ENCODE measurements around the gene ASH1L. TPM values are rescaled to one million over a fixed set of nuclear protein-coding genes. Genes with fewer than 3 reads are reported as not detected.
"Not testable (repeated sequence)": the region's sequence is repeated elsewhere in the genome, so short reads cannot be mapped to it uniquely, and the experiment has no call there.

The ASH1L gene
- total and polyA plus RNA-seq, 2 donors from 2014 or later = 4.2 to 68.5 TPM

DNA sequence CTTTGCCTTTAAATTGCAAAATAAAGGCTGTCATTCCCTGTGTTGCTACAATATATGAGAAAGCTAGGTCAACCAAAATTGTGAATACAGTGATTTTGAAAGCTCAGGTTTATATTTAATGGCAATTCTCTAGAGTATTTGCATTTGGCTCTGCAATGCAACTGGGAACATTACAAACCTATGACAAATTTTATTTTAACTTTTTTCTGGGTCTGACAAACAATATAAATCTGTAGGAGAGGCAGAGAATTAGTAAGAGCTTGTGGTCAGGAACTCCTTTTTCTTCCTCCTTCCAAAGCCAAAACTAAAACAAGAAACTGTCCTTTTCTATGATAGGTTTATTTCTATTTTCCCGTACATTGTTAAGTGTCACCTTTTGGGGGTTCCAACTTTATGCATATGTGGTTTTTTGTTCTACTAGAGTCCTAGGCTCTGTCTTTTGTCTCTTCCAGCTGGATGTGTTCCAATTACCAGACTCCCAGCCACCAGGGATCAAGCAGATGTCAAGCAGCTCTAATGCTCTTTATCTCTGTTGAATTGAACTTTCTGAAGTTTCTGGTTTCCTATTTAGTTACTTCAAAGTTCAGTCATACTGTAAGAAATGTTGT lies 106.9 kb downstream of the ASH1L start:
- H3K9me3 ChIP-seq (ENCODE audit: control insufficient read depth in 2 of 3, insufficient read depth in 1 of 3, low read length in 3 of 3) = no peaks in the 10 kb centered on the region
- H3K27me3 ChIP-seq (ENCODE audit: control insufficient read depth, insufficient read depth, low read length) = no peaks in the 10 kb centered on the region
- no peak overlapping the region for H3K9ac ChIP-seq (ENCODE audit: low read length in 3 of 3)
- peaks cover 0 to 3% (median 2%) of the 10 kb centered on the region in 3 donors for H3K36me3 ChIP-seq (ENCODE audit: control insufficient read depth in 2 of 3, insufficient read depth in 3 of 3, low read length in 3 of 3)
- no peak overlapping the region for H3K4me3 ChIP-seq (ENCODE audit: low read length in 3 of 3)
- TF ChIP-seq, protein P1, sequence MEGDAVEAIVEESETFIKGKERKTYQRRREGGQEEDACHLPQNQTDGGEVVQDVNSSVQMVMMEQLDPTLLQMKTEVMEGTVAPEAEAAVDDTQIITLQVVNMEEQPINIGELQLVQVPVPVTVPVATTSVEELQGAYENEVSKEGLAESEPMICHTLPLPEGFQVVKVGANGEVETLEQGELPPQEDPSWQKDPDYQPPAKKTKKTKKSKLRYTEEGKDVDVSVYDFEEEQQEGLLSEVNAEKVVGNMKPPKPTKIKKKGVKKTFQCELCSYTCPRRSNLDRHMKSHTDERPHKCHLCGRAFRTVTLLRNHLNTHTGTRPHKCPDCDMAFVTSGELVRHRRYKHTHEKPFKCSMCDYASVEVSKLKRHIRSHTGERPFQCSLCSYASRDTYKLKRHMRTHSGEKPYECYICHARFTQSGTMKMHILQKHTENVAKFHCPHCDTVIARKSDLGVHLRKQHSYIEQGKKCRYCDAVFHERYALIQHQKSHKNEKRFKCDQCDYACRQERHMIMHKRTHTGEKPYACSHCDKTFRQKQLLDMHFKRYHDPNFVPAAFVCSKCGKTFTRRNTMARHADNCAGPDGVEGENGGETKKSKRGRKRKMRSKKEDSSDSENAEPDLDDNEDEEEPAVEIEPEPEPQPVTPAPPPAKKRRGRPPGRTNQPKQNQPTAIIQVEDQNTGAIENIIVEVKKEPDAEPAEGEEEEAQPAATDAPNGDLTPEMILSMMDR (IDR thresholded peaks at IDR 0.05; ENCODE audit: borderline replicate concordance, extremely low read depth, insufficient read depth) = no peak
- intact Hi-C loops (cut with DNase I) = no loop called here
- H3K27ac ChIP-seq (ENCODE audit: low read depth in 2 of 2, low read length in 2 of 2) = no peak overlapping the region
- no peak for FAIRE-seq
- DNase-seq = peak in 1 of 5 donors; percentile 29
- no peaks in the 10 kb centered on the region for H3K4me1 ChIP-seq (ENCODE audit: control insufficient read depth in 2 of 3, insufficient read depth in 2 of 3, low read depth in 1 of 3, low read length in 3 of 3)

DNA sequence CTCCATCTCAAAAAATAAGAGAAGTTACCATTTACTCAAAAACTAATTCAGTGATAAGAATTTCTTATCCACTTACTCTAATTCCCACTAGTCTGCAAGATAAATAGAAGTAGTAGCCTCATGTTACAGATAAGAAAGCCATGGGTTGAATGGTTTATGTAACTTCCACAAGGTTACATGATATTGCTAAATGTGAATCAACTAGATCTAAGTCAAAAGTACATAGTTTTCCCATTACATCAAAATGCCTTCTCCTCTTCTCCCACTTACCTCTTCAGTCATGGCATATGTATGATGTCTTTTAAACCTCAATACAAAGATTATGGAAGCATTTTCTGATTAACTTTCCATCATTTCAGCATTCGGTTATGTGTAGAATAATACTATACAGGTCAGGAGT lies 108.5 kb downstream of the ASH1L start:
- H3K27ac ChIP-seq (ENCODE audit: low read depth in 2 of 2, low read length in 2 of 2) = no peak overlapping the region
- no peaks in the 10 kb centered on the region for H3K27me3 ChIP-seq (ENCODE audit: control insufficient read depth, insufficient read depth, low read length)
- H3K9ac ChIP-seq (ENCODE audit: low read length in 3 of 3) = no peak overlapping the region
- no peak overlapping the region for H3K4me3 ChIP-seq (ENCODE audit: low read length in 3 of 3)
- intact Hi-C loops (cut with DNase I) = no loop called here
- TF ChIP-seq, protein P1 (IDR thresholded peaks at IDR 0.05; ENCODE audit: borderline replicate concordance, extremely low read depth, insufficient read depth) = no peak
- peaks cover 0 to 3% (median 2%) of the 10 kb centered on the region in 3 donors for H3K36me3 ChIP-seq (ENCODE audit: control insufficient read depth in 2 of 3, insufficient read depth in 3 of 3, low read length in 3 of 3)
- H3K9me3 ChIP-seq (ENCODE audit: control insufficient read depth in 2 of 3, insufficient read depth in 1 of 3, low read length in 3 of 3) = no peaks in the 10 kb centered on the region
- no peak for FAIRE-seq
- no peak for DNase-seq
- no peaks in the 10 kb centered on the region for H3K4me1 ChIP-seq (ENCODE audit: control insufficient read depth in 2 of 3, insufficient read depth in 2 of 3, low read depth in 1 of 3, low read length in 3 of 3)

DNA sequence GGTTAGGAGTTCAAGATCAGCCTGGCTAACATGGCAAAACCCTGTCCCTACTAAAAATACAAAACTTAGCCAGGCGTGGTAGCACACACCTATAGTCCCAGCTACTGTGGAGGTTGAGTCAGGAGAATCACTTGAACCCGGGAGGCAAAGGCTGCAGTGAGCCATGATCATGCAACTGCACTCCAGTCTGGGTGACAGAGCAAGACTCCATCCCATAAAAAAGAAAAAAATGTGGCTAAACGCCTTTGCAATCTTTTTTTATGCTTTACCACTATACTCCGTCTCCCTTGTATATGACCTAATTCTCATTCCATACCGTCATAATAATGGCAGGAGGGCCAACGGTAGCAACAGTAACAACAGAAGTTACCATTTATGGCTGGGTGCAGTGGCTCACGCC lies 109.5 kb downstream of the ASH1L start:
- H3K9ac ChIP-seq (ENCODE audit: low read length in 3 of 3) = no peak overlapping the region
- no peak for DNase-seq
- no peaks in the 10 kb centered on the region for H3K4me1 ChIP-seq (ENCODE audit: control insufficient read depth in 2 of 3, insufficient read depth in 2 of 3, low read depth in 1 of 3, low read length in 3 of 3)
- H3K36me3 ChIP-seq (ENCODE audit: control insufficient read depth in 2 of 3, insufficient read depth in 3 of 3, low read length in 3 of 3) = peaks cover 0 to 3% (median 2%) of the 10 kb centered on the region in 3 donors
- no peaks in the 10 kb centered on the region for H3K27me3 ChIP-seq (ENCODE audit: control insufficient read depth, insufficient read depth, low read length)
- intact Hi-C loops (cut with DNase I) = no loop called here
- TF ChIP-seq, protein P1 (IDR thresholded peaks at IDR 0.05; ENCODE audit: borderline replicate concordance, extremely low read depth, insufficient read depth) = no peak
- H3K9me3 ChIP-seq (ENCODE audit: control insufficient read depth in 2 of 3, insufficient read depth in 1 of 3, low read length in 3 of 3) = no peaks in the 10 kb centered on the region
- no peak overlapping the region for H3K4me3 ChIP-seq (ENCODE audit: low read length in 3 of 3)
- no peak overlapping the region for H3K27ac ChIP-seq (ENCODE audit: low read depth in 2 of 2, low read length in 2 of 2)
- FAIRE-seq = no peak

DNA sequence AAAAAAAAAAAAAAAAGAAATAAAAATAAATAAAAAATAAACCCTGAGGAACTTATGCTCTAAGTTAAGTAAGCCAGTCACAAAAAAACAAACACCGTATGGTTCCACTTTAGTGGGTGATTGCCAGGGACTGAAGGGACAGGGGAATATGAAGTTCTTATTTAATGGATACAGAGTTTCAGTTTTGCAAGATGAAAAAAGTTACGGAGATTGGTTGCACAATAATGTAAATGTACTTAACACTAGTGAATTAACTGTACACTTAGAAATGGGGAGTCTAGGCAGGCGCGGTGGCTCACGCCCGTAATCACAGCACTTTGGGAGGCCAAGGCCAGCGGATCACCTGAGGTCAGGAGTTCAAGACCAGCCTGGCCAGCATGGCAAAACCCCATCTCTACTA lies 111.4 kb downstream of the ASH1L start:
- no peak for DNase-seq
- TF ChIP-seq, protein P1 (IDR thresholded peaks at IDR 0.05; ENCODE audit: borderline replicate concordance, extremely low read depth, insufficient read depth) = no peak
- Histone ChIP-seq H3K36me3 (ENCODE audit: control insufficient read depth in 2 of 3, insufficient read depth in 3 of 3, low read length in 3 of 3) (peaks cover 0 to 4% (median 0%) of the 10 kb centered on the region in 3 donors), H3K27ac (ENCODE audit: low read depth in 2 of 2, low read length in 2 of 2) (no peak overlapping the region), H3K9me3 (ENCODE audit: control insufficient read depth in 2 of 3, insufficient read depth in 1 of 3, low read length in 3 of 3) (no peaks in the 10 kb centered on the region), H3K4me3 (ENCODE audit: low read length in 3 of 3) (no peak overlapping the region), H3K4me1 (ENCODE audit: control insufficient read depth in 2 of 3, insufficient read depth in 2 of 3, low read depth in 1 of 3, low read length in 3 of 3) (no peaks in the 10 kb centered on the region), H3K9ac (ENCODE audit: low read length in 3 of 3) (no peak overlapping the region), H3K27me3 (ENCODE audit: control insufficient read depth, insufficient read depth, low read length) (no peaks in the 10 kb centered on the region)
- intact Hi-C loops (cut with DNase I) = no loop called here
- no peak for FAIRE-seq

DNA sequence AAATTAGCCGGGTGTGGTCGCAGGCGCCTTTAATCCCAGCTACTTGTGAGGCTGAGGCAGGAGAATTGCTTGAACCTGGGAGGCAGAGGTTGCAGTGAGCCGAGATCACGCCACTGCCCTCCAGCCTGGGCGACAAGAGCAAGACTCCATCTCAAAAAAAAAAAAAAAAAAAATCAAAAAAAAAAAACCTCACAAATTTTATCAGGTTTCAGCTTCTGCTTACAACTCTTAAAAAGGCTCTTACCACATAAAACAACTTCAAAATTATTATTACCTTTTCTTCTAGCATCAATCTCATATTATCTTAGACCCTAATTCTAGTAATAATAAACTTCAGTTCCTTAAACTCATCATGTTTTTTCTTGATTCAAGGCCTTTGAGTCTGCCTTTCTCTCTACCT lies 120.2 kb downstream of the ASH1L start:
- FAIRE-seq; H3K9ac ChIP-seq (ENCODE audit: low read length in 3 of 3); intact Hi-C loops (cut with DNase I); H3K9me3 ChIP-seq (ENCODE audit: control insufficient read depth in 2 of 3, insufficient read depth in 1 of 3, low read length in 3 of 3); DNase-seq; H3K4me1 ChIP-seq (ENCODE audit: control insufficient read depth in 2 of 3, insufficient read depth in 2 of 3, low read depth in 1 of 3, low read length in 3 of 3); H3K4me3 ChIP-seq (ENCODE audit: low read length in 3 of 3); H3K27me3 ChIP-seq (ENCODE audit: control insufficient read depth, insufficient read depth, low read length); H3K27ac ChIP-seq (ENCODE audit: low read depth in 2 of 2, low read length in 2 of 2): not testable (repeated sequence)
- H3K36me3 ChIP-seq (ENCODE audit: control insufficient read depth in 2 of 3, insufficient read depth in 3 of 3, low read length in 3 of 3) = peaks cover 2 to 12% (median 3%) of the 10 kb centered on the region in 3 donors
